IPS-11a (cell line): ENCODE data around the gene ADAMTSL4.
A peak's percentile ranks its signal among the peaks of the same experiment; 100 is the strongest.

Source experiments
- H3K4me3 ChIP-seq: one replicate; pipeline ENCODE4 v1.5.1; 2013; ENCODE audit warnings: low read depth, low read length, control low read depth

Gene ADAMTSL4

DNA sequence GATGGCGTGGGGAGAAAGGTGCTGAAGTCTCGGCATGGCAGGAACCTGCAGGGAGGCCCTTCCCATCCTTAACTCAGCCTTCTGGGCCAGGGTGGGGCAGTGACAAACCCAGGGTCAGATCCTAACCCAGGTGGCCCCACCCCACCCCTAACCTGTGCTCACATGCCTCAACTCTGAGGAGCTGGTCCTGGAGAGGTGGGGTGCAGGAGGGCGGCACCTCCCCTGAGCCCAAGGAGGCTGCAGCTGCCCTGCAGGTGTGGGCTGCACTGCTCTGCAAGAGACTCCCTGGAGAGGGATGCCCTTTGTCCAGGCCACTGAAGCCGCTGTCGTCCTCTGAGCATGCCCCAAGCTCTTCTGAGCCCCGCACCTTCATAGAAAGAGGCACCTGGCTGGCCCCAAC, 15.2 kb upstream of the ADAMTSL4 start:
- no peak overlapping the region for H3K4me3 ChIP-seq

DNA sequence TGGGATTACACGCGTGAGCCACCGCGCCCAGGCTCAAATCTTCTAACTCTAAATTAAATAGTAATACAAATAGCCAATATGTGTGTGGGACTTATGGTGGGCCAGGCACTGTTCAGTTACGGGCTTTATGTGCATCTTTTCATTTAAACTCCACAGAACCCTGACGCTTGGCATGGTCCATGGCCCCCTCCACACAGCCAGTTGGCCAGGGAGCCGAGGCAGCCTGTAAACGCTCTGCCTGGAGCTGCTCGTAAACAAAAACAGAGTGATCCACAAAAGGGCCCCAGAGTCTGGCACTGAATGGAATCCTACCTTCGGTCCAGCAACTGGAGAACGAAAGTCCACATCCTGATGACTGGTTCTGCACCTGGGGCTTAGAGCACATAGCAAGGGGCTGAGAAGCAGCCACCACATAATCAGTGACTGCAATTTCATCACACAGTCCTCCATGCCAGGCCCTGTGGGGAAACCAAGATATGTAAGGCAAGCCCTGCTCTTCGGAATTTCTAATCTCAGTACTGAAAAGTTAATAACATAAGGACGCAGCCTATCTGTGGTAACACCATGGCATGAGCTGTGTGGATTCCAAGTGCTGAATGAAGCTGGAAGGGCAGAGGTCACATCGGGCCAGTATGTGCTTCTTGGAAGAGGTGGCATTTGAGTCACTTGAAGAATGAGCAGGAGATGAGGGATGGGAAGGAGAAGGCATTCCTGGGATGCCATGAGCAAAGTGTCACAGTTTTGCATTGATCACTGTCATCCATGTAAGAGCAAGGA, 13.5 kb upstream of the ADAMTSL4 start:
- H3K4me3 ChIP-seq: no peak overlapping the region

DNA sequence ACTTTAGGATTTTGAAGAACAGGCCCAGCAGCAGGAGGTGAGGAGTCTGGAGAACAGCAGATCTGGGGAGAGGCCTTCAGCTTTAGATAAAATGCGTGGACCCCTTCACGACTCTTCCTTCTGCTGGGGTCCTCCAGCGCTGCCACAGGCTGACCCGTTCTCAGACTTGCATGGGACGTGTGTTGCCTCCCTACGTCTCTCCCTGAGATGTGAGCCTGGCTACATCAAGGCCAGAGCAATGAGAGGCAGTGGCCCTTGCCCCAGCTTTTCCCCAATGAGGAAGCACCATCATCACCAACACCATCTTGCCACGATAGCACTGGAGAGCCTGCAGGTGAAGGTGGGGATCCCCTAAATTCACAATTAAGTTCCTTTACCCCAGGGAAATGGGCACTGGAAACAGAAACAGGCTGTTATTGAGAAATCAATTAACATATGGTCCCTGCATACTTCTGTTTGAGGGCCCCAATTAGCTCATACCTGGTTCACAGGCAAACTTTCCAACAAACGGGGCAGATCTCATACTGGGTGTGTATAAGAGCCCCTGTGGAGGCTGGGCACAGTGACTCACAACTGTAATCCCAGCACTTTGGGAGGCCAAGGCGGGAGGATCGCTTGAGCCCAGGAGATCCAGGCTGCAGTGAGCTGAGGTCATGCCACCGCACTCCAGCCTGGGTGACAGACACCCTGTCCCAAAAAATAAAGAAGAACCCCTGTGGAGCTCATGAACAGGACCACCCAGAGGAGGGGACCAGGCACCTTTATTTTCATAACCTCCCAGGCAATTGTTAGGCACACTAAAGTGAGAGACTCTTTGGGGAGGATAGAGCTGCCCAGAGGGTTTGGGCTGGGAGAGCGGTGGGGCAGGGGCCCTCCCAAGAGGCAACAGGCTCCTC, 12.1 kb upstream of the ADAMTSL4 start:
- H3K4me3 ChIP-seq: no peak overlapping the region

DNA sequence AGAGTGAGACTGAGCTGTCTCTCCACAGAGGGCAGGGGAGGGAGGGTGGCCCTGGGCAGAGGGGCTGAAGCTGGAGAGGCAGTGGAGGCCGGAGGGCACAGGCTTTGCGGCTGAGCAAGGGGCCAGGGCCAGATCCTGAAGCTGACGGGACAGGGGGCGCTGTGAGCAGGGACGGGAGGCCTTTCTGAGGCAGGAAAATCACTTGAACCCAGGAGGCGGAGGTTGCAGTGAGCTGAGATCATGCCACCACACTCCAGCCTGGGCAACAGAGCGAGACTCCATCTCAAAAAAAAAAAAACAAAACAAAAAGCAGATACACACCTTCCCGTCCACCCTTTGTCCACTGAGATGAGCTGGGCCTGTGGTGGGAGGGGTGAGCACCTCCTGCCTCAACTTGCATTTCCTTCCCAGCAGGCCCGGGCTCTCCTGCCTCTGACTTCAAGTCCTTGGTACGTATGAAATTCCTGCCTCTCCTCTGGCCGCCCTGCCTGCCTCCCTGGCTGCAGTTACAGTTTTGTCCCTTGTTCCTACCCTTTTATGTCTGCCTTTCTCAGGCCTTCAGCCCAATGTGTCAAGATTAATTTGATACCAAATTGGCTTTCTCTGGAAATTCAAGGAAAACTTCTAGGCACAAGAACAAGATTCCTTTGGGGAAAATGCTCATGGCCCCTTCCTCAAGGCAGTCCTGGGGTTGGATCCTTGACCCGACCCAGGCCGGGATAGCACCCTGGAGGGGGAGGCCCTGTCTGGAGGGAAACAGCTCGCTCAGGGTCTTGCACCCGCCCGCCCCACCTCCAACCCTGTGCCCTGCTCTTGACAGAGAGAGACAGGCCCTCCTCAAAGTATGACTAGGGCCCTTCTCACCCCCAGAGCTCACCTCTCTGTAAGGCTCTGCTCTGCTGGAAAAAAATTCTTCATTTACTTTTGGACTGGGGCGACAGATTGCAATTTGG, 11.2 kb upstream of the ADAMTSL4 start:
- H3K4me3 ChIP-seq: no peak overlapping the region

DNA sequence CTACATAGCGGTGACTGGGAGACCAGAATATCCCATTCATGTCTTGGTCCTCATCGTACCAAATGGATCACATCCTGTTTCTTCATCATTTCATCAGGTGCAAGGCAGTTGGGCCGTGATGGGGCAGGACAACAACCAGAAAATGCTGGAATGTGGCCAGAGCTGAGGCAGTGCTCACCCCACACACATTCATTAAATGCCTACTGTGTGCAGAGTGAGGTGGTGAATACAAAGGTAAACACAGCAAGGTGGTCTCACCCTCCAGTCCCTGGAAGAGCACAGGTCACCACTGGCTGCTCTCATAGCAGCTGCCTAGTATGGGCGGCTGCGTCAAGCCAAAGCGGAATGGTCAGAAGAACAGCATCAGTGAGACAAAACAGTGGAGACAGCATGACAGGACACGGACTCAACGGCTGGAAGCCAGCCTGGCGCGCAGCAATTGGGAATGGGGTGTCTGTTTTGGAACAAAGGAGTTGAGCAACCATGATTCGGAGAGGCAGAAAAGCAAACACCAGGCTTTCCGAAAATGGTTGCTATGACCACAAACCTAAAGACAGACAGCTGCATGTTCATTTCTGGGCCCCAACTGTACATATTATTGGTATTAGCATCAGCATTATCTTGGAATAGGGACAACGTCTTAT, 5.6 kb upstream of the ADAMTSL4 start:
- no peak overlapping the region for H3K4me3 ChIP-seq

DNA sequence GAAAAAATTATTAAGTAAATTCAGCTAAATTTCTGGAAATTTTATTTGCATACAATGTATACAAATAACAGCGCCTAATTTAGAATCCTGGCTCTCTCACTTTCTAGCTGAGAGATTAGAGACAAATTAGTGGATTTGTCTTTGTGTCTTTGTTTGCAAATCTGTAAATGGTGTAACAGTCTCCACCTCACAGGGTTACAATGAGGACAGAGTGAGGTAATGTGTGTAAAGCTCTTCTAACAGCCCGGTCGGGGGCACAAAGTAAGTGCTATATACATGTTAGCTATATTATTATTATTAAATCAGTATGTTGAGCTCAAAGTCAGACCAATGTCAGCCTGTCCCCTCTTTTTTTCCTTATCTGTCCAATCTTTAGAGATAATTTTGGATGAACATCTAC, 5.0 kb upstream of the ADAMTSL4 start:
- H3K4me3 ChIP-seq: no peak overlapping the region

DNA sequence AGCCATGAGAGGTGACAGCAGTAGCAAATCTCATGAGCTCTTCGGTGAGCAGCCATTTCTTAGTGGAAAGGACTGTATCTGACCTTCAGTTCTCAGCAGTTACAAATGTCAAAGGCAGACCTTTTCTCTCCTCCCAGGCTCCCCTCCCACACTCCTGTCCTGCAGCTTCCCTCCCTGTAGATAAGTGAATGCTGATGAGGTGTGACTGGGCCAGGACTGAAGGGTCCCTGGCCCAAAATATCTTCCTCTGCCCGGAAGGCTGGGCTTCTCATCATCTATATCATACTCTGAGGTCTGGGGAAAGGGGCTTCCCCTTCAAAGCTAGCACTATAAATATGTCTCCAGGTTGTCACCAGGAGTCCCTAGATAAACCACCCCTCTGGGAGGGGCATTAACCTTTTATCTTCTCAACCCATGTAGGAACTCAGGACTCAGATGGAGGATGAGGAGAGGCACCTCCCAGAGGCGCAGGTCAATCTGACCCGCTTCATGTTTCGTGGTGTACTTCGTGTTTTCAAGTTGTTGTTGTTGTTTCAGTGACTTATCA, 3.6 kb upstream of the ADAMTSL4 start:
- no peak overlapping the region for H3K4me3 ChIP-seq

DNA sequence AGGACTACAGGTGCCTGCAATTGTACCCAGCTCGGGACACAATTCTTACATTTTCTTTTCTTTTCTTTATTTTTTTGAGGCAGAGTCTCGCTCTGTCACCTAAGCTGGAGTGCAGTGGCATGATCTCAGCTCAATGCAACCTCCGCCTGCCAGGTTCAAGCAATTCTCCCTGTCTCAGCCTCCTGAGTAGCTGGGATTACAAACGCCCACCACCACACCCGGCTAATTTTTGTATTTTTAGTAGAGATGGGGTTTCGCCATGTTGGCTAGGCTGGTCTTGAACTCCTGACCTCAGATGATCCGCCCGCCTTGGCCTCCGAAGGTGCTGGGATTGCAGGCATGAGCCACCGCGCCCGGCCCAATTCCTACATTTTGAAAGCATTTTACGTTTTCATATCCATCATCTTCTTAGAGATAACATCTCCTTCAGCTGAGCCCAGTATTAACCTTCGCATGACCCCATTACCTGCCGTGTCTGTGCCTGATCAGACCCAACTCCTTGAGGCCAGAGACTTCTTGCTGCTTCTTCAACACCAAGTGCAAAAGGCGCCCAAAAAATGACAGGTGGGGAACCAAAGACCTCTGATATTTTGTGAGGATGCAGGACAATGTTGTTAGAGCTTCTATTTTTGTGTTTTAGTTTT, 2.8 kb upstream of the ADAMTSL4 start:
- H3K4me3 ChIP-seq: no peak overlapping the region

DNA sequence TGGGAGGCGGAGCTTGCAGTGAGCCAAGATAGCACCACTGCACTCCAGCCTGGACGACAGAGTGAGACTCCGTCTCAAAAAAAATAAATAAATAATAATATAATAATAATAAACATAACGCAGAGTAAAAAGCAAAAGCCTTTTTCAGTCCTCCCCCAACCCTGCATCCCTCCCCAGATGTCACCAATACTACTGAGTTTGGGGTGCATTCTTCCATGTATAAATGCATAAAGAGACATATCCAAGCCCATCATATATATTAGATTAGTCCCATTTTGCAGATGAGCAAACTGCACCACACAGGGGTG, 930 bp upstream of the ADAMTSL4 start:
- peak overlapping the region; percentile 40 for H3K4me3 ChIP-seq

DNA sequence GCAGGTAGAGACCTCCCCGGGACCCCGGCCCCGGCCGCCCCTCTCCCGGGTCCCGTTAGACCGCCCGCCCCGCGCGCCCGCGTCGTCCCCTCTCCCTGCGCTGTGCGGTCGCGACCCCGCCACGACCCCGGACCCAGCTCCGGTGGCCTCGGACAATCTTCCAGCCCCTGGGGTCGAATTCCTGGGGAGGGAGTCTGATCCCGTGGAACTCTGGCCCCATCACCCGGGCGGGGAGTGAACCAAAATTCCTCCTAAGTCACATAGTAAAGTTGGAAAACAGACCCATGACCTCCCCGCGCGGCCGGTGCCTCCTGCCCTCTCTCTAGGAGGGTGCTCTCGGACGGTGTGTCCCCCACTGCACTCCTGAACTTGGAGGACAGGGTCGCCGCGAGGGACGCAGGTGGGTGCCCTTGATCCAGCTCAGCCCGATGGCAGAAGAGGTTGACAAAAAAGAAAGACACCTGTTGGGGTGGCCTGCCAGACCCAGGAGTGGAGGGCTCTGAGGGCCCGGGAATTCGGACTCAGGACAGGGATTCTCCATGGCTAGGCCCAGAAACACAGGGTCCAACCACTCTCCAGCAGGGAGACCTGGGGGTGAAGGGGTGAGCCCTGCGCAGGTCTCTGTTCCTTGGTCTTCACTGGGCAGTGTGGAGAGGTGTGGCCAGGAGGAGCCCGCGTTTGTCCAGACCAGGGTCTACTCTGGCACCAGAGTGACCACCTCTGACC, 451 bp downstream of the ADAMTSL4 start:
- peak overlapping the region; percentile 27 for H3K4me3 ChIP-seq

DNA sequence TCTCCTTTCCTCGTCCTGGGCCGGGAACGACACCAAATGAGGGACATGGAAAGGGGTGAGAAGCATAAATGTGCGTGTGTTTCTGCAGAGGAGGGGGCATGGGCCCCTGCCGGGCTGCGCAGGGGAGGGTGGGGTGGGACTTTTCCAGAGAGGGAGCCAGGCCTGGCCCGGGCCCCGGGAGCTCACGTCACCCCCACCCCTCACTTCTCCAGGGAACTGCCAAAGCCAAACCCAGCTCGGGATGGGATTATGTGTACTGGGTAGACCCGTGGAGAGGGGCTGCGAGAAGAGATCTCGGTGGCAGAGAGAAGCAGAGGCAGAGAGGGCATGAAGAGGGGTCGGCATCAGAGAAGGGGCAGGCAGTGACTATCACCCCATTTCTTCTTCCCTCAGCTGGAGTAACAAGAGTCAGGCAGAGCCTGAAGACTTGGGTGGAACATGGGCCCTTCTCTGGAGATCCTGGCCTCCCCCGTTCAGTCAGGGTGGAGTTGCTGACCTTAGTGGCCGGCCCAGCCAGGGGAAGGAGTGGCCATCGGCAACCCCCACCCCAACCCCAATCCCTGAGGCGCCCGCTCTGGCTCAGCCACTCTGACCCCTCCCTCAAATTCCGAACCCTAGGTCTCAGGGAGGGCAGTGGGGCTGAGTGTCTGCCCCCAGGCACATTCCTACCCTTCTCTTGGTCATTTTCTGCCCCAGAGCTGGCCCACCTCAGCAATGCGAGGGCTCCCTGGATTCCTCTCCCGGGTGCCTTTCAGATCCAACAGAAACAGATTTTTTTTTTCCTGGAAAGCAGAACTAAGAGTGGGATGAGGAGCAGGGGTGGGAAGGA, 1.2 kb downstream of the ADAMTSL4 start:
- no peak overlapping the region for H3K4me3 ChIP-seq

DNA sequence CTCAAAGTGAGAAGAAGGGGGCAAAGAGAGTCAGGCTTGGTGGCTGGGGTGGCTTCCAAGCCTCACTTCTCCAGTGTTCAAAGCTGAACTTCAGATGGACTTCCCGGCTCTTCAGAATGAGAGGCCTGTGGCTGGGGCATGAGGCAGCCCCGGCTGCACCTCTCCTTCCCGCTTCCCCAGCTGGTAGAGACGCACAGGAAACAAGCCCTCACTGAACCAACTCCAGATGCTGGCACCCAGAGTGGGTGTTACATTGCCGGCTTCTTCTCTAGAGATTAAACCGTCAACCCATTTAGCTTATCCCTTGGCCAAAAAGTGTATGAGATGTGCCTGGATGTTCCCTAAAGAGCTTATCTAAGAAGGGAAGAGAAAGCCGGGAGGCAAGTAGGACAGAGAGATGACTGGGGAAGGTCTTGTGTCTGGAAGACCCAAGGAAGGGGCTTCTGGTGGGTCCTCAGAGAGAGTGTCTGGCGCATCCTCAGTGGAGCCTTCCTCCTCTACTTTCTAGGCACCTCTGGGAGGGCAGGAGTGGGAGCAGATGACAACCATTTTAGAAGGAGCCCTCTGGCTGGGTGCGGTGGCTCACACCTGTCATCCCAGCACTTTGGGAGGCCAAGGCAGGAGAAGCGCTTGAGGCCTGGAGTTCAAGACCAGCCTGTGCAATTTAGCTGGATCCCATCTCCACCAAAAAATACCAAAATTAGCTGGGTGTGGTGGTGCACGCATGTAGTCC, 2.0 kb downstream of the ADAMTSL4 start:
- H3K4me3 ChIP-seq: no peak overlapping the region

DNA sequence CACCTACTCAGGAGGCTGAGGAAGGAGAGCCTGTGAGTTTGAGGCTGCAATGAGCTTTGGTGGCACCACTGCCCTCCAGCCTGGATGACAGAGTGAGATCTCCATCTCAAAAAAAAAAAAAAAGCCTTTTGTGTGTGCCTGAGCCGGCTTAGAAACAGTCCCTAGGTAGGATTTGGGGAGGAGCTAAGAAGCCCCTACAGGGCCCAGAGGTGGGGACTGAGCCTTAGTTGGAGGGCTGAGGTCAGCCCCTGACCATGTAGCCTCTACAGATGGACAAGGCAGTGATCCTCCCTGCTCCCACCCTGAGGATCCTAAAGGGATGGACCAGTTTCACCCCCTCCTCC, 2.5 kb downstream of the ADAMTSL4 start:
- no peak overlapping the region for H3K4me3 ChIP-seq

DNA sequence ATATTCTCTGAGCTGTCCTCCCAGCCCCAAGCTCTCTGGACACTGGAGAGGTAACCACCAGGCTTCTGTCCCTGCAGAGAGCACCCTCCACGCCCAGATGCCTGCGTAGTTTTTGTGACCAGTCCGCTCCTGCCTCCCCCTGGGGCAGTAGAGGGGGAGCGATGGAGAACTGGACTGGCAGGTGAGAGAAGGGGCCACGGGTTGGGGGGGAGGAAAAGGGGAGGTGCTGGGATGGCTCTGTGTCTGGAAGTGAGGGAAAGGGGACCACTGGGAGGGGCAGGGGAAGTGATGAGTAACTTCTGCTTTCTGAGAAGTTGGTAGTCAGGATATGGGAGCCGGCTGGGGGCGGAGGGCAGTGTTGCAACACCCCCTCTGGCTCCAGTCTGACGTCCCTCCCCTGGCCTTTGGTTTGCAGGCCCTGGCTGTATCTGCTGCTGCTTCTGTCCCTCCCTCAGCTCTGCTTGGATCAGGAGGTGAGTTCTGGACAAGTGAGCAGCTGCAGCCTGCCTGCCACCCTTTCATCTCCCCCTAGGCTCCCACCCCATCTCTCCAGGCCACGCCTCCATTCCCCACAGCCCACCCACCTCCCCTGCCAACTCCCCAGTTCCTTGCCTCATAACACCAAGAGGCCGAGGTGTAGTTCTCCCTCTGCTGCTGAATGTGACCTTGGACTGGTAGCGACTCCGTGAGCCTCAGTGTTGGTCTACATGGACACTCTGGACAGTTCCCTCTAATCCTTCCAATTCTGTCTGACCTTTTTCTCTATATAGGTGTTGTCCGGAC, 3.1 kb downstream of the ADAMTSL4 start:
- no peak overlapping the region for H3K4me3 ChIP-seq

DNA sequence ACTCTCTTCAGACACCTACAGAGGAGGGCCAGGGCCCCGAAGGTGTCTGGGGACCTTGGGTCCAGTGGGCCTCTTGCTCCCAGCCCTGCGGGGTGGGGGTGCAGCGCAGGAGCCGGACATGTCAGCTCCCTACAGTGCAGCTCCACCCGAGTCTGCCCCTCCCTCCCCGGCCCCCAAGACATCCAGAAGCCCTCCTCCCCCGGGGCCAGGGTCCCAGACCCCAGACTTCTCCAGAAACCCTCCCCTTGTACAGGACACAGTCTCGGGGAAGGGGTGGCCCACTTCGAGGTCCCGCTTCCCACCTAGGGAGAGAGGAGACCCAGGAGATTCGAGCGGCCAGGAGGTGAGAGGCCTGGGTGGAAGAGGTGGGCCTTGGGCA, 3.7 kb downstream of the ADAMTSL4 start:
- no peak overlapping the region for H3K4me3 ChIP-seq

DNA sequence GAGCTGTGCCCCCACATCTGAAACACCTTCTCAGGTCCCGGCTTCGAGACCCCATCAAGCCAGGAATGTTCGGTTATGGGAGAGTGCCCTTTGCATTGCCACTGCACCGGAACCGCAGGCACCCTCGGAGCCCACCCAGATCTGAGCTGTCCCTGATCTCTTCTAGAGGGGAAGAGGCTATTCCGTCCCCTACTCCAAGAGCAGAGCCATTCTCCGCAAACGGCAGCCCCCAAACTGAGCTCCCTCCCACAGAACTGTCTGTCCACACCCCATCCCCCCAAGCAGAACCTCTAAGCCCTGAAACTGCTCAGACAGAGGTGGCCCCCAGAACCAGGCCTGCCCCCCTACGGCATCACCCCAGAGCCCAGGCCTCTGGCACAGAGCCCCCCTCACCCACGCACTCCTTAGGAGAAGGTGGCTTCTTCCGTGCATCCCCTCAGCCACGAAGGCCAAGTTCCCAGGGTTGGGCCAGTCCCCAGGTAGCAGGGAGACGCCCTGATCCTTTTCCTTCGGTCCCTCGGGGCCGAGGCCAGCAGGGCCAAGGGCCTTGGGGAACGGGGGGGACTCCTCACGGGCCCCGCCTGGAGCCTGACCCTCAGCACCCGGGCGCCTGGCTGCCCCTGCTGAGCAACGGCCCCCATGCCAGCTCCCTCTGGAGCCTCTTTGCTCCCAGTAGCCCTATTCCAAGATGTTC, 4.3 kb downstream of the ADAMTSL4 start:
- no peak overlapping the region for H3K4me3 ChIP-seq

DNA sequence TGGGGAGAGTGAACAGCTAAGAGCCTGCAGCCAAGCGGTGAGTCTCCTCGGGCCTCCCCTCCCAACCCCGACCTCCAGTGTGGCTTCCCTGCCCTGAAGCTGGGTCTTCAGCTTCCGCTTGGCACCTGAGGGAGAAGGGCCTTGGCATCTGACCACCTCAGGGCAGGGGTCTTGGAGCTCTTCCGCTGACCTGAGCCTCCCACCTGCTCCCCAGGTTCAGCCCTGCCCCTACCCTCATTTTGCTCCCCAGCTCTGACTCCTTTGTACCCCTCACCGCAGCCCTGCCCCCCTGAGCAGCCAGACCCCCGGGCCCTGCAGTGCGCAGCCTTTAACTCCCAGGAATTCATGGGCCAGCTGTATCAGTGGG, 4.9 kb downstream of the ADAMTSL4 start:
- H3K4me3 ChIP-seq: no peak overlapping the region
